Femur (tissue), 1 donor: ENCODE data around the gene VSTM2B.

Experiments used
- DNase-seq: peaks from one replicate; pipeline ENCODE4 v3.0.0-alpha.2; 2017

Gene VSTM2B

GRCh38 chr19:29516821-29517395, 8.9 kb upstream of the VSTM2B start:
- no peak for DNase-seq

DNA sequence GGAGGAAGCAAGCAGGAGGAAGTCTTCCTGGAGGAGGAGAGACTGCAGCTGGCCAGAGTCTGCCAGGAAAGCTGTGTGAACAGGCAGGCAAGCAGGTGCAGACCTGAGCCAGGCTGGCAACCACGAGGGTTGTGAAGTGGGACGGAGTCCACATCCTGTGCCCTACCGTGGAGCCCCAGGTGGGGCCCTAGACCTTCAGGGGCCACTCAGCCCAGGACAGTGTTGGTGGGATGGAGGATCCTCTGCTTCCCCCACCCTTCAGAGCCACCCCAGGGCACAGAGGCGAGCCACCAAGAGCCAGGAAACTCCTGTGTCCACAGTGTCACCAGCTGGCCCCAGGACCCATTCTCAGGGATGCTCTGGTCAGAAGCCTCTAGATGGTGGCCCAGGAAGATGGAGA, 8.4 kb upstream of the VSTM2B start:
- no peak for DNase-seq

- DNase-seq, result no peak
These were observed 7.8 kb upstream of the VSTM2B start for GRCh38 chr19:29517946-29518345.

GRCh38 chr19:29519146-29519545, 6.6 kb upstream of the VSTM2B start:
- DNase-seq, result no peak

DNA sequence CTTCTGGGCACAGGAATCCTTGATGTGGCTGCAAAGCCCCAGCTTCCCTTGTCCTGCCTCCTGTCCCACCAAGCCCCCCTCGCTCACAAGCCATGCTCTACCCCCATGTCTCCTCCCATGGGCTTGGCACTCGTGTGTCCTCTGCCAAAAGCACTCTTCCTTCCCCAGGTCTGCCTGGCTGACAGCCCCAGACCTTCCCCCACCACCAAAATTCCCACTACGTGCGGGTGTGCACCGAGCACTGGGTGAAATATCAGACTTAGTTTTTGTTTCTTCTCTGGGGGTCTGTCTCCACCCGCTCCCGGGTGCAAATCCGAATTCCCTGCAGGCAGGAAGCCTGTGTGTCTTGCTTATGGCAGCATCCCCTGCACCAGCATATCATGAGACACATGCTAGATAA, 5.9 kb upstream of the VSTM2B start:
- no peak for DNase-seq

DNA sequence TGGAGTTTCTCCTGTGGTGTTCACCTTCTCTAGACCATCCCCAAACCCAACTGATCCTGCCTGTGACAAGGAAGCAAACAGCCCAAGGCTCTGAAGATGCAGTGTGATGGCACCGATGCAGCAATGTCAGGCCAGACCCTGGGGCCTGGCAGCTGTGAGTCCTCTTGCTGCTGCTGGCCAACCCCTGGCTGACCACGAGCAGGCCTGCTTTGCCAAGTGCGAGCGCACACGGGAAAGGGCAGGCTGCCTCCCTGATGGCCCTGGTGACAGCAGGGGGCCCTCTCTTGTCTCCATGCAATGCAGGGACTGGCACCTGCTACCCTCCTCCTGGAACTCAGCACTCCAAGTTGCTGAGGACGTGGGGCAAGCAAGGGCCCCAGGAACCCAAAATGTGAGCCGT, 5.4 kb upstream of the VSTM2B start:
- DNase-seq, result no peak

GRCh38 chr19:29521291-29522075, 4.3 kb upstream of the VSTM2B start:
- DNase-seq, result no peak

DNA sequence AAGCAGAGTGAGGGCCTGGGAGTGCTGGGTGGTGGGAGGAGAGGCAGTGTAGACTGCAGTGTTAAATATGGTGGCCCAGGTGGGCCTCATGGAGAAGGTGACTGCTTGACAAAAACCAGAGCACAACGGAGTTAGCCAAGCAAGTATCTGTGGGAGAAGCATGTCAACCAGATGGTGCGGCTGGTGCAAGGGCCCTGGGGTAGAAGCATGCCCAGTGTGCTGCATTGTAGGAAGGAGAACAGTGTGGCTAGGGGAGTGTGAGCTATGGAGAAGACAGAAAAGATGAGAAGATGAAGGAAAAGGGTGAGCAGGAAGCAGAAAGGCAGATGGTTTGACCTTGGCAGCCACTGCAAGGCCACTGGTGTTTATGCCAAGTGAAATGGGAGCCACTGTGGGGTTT, 2.2 kb upstream of the VSTM2B start:
- DNase-seq, result no peak

DNA sequence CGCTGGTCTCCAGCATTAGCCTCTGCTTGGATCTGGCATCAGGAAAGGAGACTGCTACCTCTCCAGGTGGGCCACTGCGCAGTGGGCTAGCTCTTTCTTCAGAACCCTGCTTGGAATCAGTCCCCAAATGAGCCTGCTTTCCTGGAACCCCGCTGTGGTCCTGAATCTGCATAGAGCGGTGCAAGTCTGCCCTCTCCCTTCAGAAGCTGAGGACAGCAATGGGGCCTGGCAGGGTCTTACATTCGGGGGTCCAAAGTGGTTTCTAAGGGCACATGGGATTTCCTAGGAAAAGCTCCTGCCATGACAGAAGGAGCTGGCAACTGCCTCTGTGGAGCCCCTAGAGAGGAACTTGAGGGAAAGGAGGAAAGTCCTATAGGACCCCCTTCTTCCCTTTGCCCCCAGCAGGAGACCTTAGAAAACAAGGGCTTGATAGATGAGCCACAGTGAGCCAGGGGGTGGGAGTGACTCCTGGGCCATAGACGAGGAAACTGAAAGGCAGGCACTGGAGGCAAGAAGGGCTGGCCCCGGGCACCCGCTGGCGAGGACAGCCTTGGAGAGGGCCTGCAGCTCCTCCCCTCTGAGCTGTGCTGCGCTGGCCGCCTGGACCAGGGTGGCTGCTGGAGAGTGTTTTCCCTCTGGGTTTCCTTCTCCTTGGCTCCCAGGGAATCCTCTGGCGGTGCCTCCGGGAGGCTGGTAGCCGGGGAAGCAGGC, 1.4 kb upstream of the VSTM2B start:
- DNase-seq, result no peak

- DNase-seq, result no peak
These were observed 622 bp upstream of the VSTM2B start for GRCh38 chr19:29524912-29525831.

- no peak for DNase-seq
These were observed 1.1 kb downstream of the VSTM2B start for GRCh38 chr19:29526730-29527499.

- no peak for DNase-seq
These were observed 1.9 kb downstream of the VSTM2B start for GRCh38 chr19:29527500-29528328.

GRCh38 chr19:29528350-29528945, 2.7 kb downstream of the VSTM2B start:
- DNase-seq, result peak; percentile 87

GRCh38 chr19:29528946-29529645, 3.3 kb downstream of the VSTM2B start:
- no peak for DNase-seq

DNA sequence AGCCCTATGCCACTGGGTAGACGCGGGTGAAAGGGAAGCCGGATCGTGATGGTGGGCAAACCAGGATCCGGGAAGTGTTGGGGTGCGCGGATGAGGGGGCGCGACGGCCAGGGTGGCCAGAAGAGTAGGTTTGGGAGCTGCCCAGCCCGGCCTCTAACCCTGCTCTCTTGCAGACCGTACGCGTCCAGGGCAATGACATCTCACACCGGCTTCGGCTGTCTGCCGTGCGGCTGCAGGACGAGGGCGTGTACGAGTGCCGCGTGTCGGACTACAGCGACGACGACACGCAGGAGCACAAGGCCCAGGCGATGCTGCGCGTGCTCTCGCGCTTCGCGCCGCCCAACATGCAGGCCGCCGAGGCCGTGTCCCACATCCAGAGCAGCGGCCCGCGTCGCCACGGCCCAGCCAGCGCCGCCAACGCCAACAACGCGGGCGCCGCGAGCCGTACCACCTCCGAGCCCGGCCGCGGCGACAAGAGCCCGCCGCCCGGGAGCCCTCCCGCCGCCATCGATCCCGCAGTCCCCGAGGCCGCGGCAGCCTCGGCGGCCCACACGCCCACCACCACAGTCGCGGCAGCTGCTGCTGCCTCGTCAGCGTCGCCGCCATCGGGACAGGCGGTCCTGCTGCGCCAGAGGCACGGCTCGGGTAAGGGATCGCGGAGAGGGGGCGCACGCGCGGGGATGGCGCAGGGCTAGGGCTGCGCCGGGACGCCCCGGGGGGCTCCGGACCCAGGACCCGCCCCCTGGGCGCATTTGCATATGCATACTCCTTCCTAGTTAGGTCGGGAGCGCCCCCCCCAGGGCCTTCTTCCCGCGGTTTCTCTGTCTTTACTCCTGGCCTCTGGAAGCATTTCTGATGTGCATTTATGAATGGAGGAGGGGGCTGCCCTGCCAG, 4.1 kb downstream of the VSTM2B start:
- no peak for DNase-seq

GRCh38 chr19:29530540-29531457, 5.0 kb downstream of the VSTM2B start:
- DNase-seq, result no peak

GRCh38 chr19:29531458-29532025, 5.7 kb downstream of the VSTM2B start:
- DNase-seq, result no peak

DNA sequence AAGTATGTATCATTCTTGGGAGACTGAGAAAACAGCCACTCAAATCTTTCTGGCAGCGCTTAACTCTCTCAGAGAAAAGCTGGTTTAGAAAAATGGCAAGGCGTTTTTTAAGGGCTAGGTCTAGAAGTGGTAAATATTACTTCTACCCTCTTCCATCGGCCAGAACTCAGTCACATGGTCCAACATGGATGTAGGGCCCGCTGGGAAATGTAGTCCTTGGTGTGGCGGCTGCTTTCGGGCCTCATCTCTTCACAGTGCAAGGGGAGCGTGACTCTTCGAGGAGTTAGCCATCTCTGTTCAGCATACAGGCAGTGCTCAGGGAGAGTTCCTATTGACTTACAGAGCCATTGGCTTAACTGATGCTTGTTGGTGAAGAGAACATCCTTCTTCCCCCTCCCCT, 6.3 kb downstream of the VSTM2B start:
- DNase-seq, result no peak
